Activated CD8-positive, alpha-beta T cell treated with anti-CD3 and anti-CD28 coated beads for 36 hours (primary cell): Measurements from ENCODE around the gene RPL36. TPM values are rescaled to one million over a fixed set of nuclear protein-coding genes. Genes with fewer than 3 reads are reported as not detected.

Experiments used
- ATAC-seq: fragments of 200-7000 bp; cut with Tn5 transposase; one replicate; pipeline ENCODE4 v1.10.0; 2021; ENCODE audit warnings: mild to moderate bottlenecking, moderate library complexity
- CTCF ChIA-PET: fragments of 350-600 bp; sonication (Branson Sonifier 250); formaldehyde crosslinking; loops from one replicate; lab custom pipeline; 2021; ENCODE audit warnings: antibody characterized with exemption; lab: Charles Lee
- POLR2A ChIA-PET: fragments of 350-600 bp; sonication (Branson Sonifier 250); formaldehyde crosslinking; loops from one replicate; lab custom pipeline; 2021; ENCODE audit warnings: antibody characterized with exemption; lab: Charles Lee
- DNase-seq: peaks from one replicate; pipeline ENCODE4 v3.0.0-alpha.2; 2020
- H3K27ac Mint-ChIP-seq: one replicate; pipeline ENCODE4 v1.8.0; 2021; ENCODE audit warnings: mild to moderate bottlenecking, mixed read lengths
- H3K27me3 Mint-ChIP-seq: one replicate; pipeline ENCODE4 v1.8.0; 2021; ENCODE audit warnings: mixed read lengths
- H3K36me3 Mint-ChIP-seq: one replicate; pipeline ENCODE4 v1.8.0; 2021; ENCODE audit warnings: low read depth, mixed read lengths
- H3K4me1 Mint-ChIP-seq: one replicate; pipeline ENCODE4 v1.8.0; 2021; ENCODE audit warnings: low read depth, mixed read lengths
- H3K4me3 Mint-ChIP-seq: one replicate; pipeline ENCODE4 v1.8.0; 2021; ENCODE audit warnings: mild to moderate bottlenecking, moderate library complexity, mixed read lengths
- H3K9me3 Mint-ChIP-seq: one replicate; pipeline ENCODE4 v1.8.0; 2021; ENCODE audit warnings: mixed read lengths
- intact Hi-C: fragments of 100-400 bp; cut with micrococcal nuclease; formaldehyde crosslinking; loops from one replicate; pipeline ENCODE4 v1.10.0; 2022
- total RNA-seq, 2 experiments: library from RNA; stranded (reverse); gene quantifications; one replicate each; pipeline ENCODE4 v1.2.3, GENCODE V29; 2021
- TF ChIP-seq, protein P1 (sequence below): fragments of 200-600 bp; IDR thresholded peaks from one replicate; pipeline ENCODE4 v1.8.0; 2022; ENCODE audit warnings: antibody characterized with exemption, mild to moderate bottlenecking

Gene RPL36
- total RNA-seq, 2 experiments from 2014 or later: 1,711 to 1,715 TPM

DNA sequence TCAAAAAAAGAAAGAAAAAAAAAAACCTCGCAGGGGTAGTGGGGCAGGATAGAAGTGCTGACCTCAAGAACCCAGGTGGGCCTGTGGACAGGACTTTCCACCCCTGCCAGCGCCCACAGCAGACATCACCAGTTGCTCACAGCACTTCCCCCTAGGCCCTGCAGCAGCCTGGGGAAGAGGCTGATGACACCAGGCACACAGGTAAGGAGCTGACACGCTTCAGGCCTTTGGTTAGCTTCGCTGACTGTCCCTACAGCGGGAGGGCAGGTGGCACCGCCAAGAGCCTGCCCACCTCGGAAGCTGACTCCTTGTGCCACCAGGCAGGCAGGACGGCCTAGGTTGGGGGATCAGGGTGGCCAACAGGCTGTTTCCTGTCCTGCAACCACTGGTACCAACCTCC is 20.9 kb downstream of the RPL36 start:
- ChIA-PET CTCF (interaction anchor here (1.9 kb wide), 1 partner anchor 11 kb away, joined by 6 read pairs; no protein-coding TSS in a partner anchor), POLR2A (interaction anchor here (1.0 to 18.8 kb wide), 3 partner anchors 9 to 72 kb away, joined by 3 to 516 read pairs (median 6); partner anchors contain the start of genes CATSPERD, HSD11B1L, LONP1 and RPL36)
- no peaks in the 10 kb centered on the region for H3K27me3 Mint-ChIP-seq
- no peak overlapping the region for H3K27ac Mint-ChIP-seq
- H3K4me1 Mint-ChIP-seq: peaks cover 6% of the 10 kb centered on the region
- intact Hi-C loops: no loop called here
- TF ChIP-seq, protein P1, sequence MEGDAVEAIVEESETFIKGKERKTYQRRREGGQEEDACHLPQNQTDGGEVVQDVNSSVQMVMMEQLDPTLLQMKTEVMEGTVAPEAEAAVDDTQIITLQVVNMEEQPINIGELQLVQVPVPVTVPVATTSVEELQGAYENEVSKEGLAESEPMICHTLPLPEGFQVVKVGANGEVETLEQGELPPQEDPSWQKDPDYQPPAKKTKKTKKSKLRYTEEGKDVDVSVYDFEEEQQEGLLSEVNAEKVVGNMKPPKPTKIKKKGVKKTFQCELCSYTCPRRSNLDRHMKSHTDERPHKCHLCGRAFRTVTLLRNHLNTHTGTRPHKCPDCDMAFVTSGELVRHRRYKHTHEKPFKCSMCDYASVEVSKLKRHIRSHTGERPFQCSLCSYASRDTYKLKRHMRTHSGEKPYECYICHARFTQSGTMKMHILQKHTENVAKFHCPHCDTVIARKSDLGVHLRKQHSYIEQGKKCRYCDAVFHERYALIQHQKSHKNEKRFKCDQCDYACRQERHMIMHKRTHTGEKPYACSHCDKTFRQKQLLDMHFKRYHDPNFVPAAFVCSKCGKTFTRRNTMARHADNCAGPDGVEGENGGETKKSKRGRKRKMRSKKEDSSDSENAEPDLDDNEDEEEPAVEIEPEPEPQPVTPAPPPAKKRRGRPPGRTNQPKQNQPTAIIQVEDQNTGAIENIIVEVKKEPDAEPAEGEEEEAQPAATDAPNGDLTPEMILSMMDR: no peak
- no peak overlapping the region for H3K4me3 Mint-ChIP-seq
- no peak for ATAC-seq
- H3K9me3 Mint-ChIP-seq: no peaks in the 10 kb centered on the region
- peaks cover 51% of the 10 kb centered on the region for H3K36me3 Mint-ChIP-seq
- DNase-seq: no peak

DNA sequence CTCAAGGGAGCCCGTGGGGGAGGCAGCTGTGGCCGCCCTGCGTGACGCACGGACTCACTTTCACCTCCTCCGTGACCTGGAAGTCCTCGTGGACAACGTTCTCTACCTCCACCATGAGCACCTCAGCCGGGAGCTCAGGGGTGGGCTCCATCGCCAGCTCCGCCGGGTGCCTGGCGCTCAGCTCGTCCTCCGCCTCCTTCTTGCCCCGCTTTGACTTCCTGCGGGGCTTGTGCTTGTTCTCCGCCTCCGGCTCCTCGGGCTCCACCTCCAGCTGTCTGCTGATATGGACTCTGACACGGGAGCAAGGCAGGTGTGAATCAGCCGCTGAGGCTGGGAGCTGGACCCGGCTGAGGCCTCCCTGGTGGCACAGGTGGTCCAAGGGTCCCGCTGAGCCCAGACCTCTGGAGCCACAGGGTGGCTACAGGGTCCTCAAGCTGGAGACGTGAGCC is 21.6 kb downstream of the RPL36 start:
- POLR2A ChIA-PET: interaction anchor here (0.8 to 18.8 kb wide), 6 partner anchors 8 to 88 kb away, joined by 3 to 516 read pairs (median 4); partner anchors contain the start of genes CATSPERD, HSD11B1L, LONP1 and RPL36
- Mint-ChIP-seq H3K36me3 (peaks cover 48% of the 10 kb centered on the region), H3K27me3 (no peaks in the 10 kb centered on the region), H3K9me3 (no peaks in the 10 kb centered on the region), H3K27ac (no peak overlapping the region), H3K4me3 (no peak overlapping the region), H3K4me1 (peaks cover 9% of the 10 kb centered on the region)
- TF ChIP-seq, protein P1: no peak
- DNase-seq (no peak), ATAC-seq (no peak)
- intact Hi-C loops: no loop called here
- CTCF ChIA-PET: interaction anchor here (1.5 to 1.9 kb wide), 2 partner anchors 9 to 12 kb away, joined by 4 to 6 read pairs; partner anchors contain the start of genes CATSPERD and LONP1

DNA sequence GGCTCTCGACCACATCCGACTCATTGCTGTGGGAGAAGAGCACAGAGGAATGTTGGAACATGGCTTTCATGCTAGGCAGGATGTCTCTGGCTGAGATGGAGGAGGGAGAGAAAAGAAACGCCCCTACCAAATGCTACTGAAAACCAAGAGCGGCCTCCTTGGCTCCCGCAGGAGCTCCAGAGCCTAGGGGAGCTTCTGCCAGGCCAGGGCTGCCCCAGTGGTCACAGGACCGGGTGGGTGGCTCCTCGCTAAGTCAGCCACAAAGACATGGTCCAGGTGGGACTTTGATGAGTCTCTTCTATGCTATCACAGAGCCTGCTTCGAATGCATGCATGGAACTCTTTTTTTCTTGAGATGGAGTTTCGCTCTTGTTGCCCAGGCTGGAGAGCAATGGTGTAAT is 23.1 kb downstream of the RPL36 start:
- Mint-ChIP-seq H3K4me1 (peaks cover 21% of the 10 kb centered on the region), H3K4me3 (no peak overlapping the region), H3K9me3 (no peaks in the 10 kb centered on the region), H3K27me3 (no peaks in the 10 kb centered on the region), H3K27ac (no peak overlapping the region), H3K36me3 (peaks cover 50% of the 10 kb centered on the region)
- ChIA-PET POLR2A (interaction anchor here (0.6 to 18.8 kb wide), 4 partner anchors 9 to 95 kb away, joined by 3 to 516 read pairs (median 10); partner anchors contain the start of genes HSD11B1L and RPL36), CTCF (interaction anchor here (2.0 to 2.6 kb wide), 2 partner anchors 24 to 26 kb away, joined by 6 to 12 read pairs; no protein-coding TSS in a partner anchor)
- no peak for ATAC-seq
- no peak for DNase-seq
- TF ChIP-seq, protein P1: no peak
- intact Hi-C loops: no loop called here

DNA sequence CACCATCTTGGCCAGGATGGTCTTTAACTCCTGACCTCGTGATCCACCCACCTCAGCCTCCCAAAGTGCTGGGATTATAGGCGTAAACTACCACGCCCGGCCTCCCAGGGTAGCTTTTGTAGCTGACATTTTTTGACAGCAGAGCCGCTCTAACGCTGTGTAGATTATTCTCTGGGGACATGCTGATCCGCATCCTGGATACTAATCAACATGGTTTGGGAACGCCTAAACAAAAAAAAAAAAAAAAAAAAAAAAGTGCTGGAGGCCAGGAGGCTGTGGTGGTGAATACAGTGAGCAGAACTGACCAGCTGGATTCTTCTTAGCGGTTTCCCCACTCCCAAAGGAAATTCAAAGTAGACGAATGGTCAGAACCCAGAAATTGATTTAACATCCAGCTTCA is 24.7 kb downstream of the RPL36 start:
- ChIA-PET POLR2A (interaction anchor here (0.7 to 18.8 kb wide), 4 partner anchors 10 to 75 kb away, joined by 3 to 516 read pairs (median 10); partner anchors contain the start of genes HSD11B1L and RPL36), CTCF (interaction anchor here (2.0 to 2.6 kb wide), 2 partner anchors 25 to 28 kb away, joined by 6 to 12 read pairs; no protein-coding TSS in a partner anchor)
- Mint-ChIP-seq H3K27me3 (no peaks in the 10 kb centered on the region), H3K36me3 (peaks cover 60% of the 10 kb centered on the region), H3K9me3 (no peaks in the 10 kb centered on the region), H3K4me3 (no peak overlapping the region), H3K27ac (no peak overlapping the region), H3K4me1 (peaks cover 24% of the 10 kb centered on the region)
- ATAC-seq: no peak
- intact Hi-C loops: no loop called here
- no peak for DNase-seq
- TF ChIP-seq, protein P1: no peak
